ENCODE measurements around the gene RNF141.

RNF141 gene, protein sequence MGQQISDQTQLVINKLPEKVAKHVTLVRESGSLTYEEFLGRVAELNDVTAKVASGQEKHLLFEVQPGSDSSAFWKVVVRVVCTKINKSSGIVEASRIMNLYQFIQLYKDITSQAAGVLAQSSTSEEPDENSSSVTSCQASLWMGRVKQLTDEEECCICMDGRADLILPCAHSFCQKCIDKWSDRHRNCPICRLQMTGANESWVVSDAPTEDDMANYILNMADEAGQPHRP

GRCh38 chr11:10540915-10541560 lies at the start of gene RNF141:
Gene RNF141 (minus strand): TSS chr11:10541187. CDS start chr11:10534158, 7,029 bp downstream.
- peak; percentile 97 to 98 for DNase-seq

GRCh38 chr11:10590218-10590915 lies 49.4 kb upstream of the RNF141 start:
- no peak for DNase-seq

DNA sequence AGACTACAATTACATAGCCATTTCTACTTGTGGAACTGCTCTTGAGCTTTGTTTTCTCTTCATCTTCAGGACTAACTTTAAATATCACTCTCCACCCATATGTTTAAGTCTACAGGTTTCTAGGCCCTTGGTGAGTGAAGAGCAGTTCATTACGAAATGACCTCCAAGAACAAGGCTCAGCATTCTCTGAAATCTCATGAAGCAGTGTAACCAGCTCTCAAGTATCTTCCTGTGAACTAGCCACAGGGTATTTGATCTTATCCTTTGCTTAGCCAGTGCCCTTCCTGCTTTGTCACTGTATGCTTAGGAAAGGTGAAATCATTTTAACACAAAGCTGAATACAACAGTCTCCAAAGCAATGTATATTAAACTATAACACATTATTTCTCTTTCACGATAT lies 47.9 kb upstream of the RNF141 start:
- no peak for DNase-seq

- DNase-seq, result no peak
These were observed 47.0 kb upstream of the RNF141 start for GRCh38 chr11:10587995-10588394.

- DNase-seq, result no peak
These were observed 46.4 kb upstream of the RNF141 start for GRCh38 chr11:10587388-10587787.

DNA sequence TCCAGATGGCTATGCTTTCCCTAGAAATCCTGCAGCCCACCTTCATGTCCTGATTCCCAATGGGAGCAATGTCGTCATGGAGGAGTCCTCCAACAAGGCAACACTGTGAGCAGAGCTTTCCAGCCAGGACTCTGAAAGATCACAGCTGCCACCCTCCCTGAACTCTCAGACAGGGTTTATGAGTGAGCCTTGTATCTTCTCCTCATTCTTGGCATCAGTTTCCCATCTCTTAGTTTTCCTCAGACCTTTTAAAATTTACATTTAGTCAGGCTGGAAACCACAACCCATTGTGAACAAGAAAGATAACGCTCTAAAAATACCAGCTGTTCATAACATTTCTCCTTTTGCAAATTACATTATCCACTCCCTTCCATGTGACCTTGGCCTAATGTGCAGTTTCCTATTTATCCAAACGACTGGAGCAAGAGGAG lies 43.1 kb upstream of the RNF141 start:
- no peak for DNase-seq

DNA sequence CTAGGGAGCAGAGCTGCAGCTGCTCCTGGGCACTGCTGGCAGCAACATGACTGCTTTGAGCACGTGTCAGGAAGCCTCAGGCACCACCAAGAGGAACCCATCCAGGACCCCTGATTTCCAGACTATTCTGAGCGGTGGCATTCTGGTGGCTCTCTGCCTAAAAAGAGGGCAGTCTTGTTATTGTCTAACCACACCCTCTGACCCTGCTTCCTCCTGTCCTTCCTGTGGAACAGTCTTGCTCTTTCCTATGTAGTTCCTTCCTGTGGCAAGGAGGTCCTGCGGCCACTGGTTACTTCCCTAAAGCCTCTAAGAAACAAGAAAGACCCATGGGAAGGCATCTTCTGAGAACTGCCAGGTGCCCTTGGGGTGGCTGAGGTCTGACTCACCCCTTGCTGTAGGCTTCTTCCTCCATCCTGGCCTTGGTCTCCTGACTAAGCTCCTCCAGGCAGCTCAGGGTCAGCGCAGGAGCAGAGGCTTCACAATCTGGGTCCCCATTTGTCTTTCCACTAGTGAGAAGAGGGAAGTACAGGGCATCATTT lies 40.6 kb upstream of the RNF141 start:
- DNase-seq, result no peak

GRCh38 chr11:10580623-10581022 lies 39.6 kb upstream of the RNF141 start:
- no peak for DNase-seq

DNA sequence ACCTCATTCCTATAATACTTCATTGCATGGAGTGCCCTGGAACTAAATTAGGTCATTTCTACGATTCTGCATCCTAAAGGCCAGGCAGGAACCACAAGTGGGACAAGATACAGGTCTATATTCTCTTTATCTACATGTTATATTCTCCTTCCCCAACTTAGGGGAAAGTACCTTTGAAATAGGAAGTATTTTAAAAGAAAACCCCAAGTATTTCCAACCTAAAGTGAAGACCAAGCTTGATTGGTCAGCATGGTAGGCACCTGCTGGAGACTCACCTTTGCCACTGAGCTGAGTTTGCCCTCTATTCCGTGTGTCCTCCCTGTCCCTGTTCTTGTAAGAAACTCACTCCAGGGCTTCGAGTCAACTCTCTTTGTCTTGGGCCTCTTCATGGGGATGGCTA lies 38.7 kb upstream of the RNF141 start:
- DNase-seq, result no peak

GRCh38 chr11:10576035-10576398 lies 35.0 kb upstream of the RNF141 start:
- DNase-seq, result no peak

DNA sequence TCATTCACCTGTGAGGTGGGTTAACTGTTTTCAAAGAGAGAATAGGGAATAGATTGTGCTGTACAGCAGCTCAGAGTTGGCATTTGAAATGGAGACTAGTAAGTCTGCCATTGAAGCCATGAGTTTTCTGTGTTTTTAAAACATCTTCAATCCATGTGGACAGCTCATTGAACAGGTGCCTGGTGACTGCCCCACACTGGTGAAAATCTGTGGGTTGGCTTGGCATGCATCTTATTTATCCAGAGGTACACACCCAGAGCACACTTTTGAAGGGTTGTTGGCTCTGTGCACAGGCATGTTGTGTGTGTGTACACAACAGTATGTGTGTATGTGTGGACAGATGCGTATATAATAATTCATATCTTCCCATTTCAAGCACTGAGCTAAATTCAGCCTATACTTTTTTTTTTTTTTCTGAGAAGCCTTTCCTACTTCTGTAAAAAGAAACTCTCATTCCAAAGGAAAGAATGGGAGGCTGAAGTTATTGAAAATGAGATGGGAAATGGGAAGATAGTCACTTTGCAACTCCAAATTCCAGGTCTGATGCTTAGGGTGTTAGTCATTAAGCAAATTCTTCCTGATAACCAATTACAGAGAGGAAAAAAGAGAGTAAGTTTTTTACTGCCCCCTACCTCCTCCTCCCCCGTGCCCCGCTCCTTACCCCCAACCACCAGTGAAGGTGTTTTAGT lies 34.5 kb upstream of the RNF141 start:
- DNase-seq, result no peak

- DNase-seq, result no peak
These were observed 32.6 kb upstream of the RNF141 start for GRCh38 chr11:10573556-10573955.

GRCh38 chr11:10573028-10573427 lies 32.0 kb upstream of the RNF141 start:
- no peak for DNase-seq

GRCh38 chr11:10572533-10572932 lies 31.5 kb upstream of the RNF141 start:
- DNase-seq, result no peak

DNA sequence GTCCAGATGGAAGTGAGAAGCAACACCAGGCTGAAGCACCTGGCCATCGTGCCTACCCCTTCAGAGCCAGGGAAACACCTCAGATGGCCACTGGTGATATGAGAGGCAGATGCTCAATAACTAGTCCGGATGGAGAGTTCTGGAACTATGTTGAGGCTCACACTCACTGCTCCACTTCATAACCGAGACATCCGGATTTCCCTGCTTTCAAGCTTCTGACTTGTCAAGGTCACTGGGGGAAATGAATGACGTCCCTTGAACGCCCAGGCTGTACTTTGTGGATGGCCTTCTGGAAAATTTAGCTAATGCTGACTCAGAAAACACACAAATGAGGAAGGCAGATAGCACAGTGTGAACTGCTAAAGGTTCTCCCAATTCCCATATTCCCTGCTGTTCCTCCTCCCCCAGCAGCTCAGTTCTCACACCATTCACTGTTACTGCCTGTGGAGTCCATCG lies 27.5 kb upstream of the RNF141 start, which contains the start of gene LYVE1:
Gene LYVE1 (minus strand): TSS at position 180 of the 456 bp plus-strand sequence. CDS start 133 bp downstream, at position 47.
- no peak for DNase-seq

DNA sequence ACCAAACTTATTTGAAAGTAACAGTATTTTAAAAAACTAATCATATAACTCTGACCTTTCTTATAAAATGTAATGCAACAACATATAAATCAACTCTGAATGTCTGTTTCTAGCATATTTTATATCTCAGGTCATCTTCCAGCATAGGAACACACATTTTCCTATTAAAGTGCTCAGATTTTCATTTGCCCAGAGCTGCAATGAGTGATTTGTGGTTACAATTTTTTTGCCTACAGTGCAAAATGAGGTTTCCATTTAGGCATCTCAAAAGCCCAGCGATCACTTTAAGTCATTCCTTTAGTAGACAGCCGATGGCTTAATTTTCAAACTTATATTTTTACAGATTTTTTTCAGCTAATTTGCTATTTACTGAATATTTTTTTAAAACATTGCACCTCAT lies 26.5 kb upstream of the RNF141 start:
- DNase-seq, result no peak

GRCh38 chr11:10566257-10566957 lies 25.4 kb upstream of the RNF141 start:
- no peak for DNase-seq

DNA sequence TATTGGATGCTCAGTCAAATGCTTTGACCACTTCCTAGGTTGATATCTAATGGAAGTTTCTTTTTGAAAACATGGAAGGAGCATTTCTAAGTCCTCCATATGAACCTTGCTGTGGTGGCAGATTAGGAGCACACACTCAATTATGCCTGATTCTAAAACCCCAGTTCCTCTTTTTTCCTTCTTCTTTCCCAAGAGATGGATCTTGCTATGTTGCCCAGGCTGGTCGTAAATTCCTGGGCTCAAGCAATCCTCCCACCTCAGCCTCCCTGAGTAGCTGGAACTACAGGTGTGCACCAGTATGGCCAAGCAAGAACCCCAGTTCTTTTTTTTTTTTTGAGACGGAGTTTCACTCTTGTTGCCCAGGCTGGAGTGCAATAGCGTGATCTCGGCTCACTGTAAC lies 24.5 kb upstream of the RNF141 start:
- DNase-seq, result no peak

GRCh38 chr11:10564696-10565318 lies 23.8 kb upstream of the RNF141 start:
- DNase-seq, result no peak

DNA sequence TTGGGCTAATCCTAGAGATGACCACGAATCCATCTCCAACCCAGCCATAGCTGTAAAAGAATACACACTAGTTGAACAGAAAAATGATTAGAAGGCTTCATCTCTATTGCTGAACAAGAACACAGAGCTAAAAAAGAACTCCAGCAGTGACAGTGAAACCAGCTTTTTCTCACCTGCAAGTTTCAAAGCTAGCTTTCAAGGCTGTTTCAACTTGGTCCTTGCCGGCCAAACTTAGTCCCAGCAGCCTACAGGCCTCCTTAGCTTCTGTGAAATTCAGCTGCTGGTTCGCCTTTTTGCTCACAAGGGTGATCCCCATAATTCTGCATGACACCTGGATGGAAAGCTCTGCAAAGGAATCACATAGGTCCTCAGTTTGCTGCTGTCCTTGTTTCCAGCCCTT lies 23.0 kb upstream of the RNF141 start:
- no peak for DNase-seq

DNA sequence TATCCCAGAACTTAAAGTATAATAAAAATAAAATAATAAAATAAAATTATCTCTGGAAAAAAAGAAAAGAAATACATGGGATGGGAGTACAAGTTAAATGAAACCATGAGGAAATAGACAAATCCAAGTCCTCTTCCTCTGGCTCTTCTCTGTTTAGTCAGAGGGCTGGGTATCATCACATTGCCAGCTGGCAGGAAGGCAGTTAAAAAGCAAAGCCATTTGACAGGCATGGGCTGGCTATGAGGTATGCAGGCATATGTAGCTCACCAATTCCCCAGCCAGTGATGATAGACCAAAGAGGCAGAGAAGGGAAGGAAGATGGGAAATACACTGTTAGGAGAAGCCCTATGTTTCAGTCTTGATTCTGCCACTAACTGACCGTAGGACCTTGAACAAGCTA lies 21.0 kb upstream of the RNF141 start:
- no peak for DNase-seq
